OCI-LY7 (cell line): ENCODE measurements around the gene RASL11A. TPM values are rescaled to one million over a fixed set of nuclear protein-coding genes. Genes with fewer than 3 reads are reported as not detected.
A peak's percentile ranks its signal among the peaks of the same experiment; 100 is the strongest.

Source experiments
- BruUV-seq: library from RNA; stranded (reverse); fragments of 400-500 nt; replicated peaks from 2 replicates; lab custom pipeline; 2021; lab: Mats Ljungman, UMichigan
- CTCF ChIA-PET: fragments of 300-600 bp; sonication (Branson Sonifier 250); formaldehyde crosslinking; loops from one replicate; lab custom pipeline; 2022; ENCODE audit warnings: antibody characterized with exemption; ENCODE audit not compliant: unreplicated experiment; lab: Charles Lee
- POLR2A ChIA-PET: fragments of 300-600 bp; sonication (Branson Sonifier 250); formaldehyde crosslinking; loops from one replicate; lab custom pipeline; 2022; ENCODE audit warnings: antibody characterized with exemption; lab: Charles Lee
- DNase-seq: peaks from one replicate; pipeline ENCODE4 v3.0.0-alpha.2; 2015; ENCODE audit warnings: low spot score
- H2AFZ ChIP-seq: fragments of 200-600 bp; sonication (generic), shearing (Covaris generic); 2 replicates; pipeline ENCODE4 v1.6.1; 2014; ENCODE audit warnings: mild to moderate bottlenecking, antibody characterized with exemption, low read length, moderate library complexity
- H3K27ac ChIP-seq: fragments of 200-600 bp; sonication (generic); 2 replicates; pipeline ENCODE4 v1.5.1; 2014; ENCODE audit warnings: mixed run types, low read depth, mild to moderate bottlenecking, moderate library complexity, low read length, inconsistent platforms; ENCODE audit not compliant: poor library complexity, severe bottlenecking
- H3K36me3 ChIP-seq: fragments of 200-600 bp; sonication (generic); 2 replicates; pipeline ENCODE4 v1.6.1; 2014; ENCODE audit warnings: mild to moderate bottlenecking, antibody characterized with exemption, low read length, moderate library complexity, mixed read lengths; ENCODE audit not compliant: insufficient read depth
- H3K4me1 ChIP-seq: fragments of 200-600 bp; sonication (generic); 2 replicates; pipeline ENCODE4 v1.5.1; 2014; ENCODE audit warnings: mild to moderate bottlenecking, low read length; ENCODE audit not compliant: insufficient read depth, poor library complexity, severe bottlenecking
- H3K4me2 ChIP-seq: fragments of 200-600 bp; sonication (generic); 2 replicates; pipeline ENCODE4 v1.6.1; 2014; ENCODE audit warnings: mild to moderate bottlenecking, low read length
- H3K4me3 ChIP-seq: fragments of 200-600 bp; sonication (generic); 2 replicates; pipeline ENCODE4 v1.5.1; 2014; ENCODE audit warnings: mild to moderate bottlenecking, low read depth, low read length; ENCODE audit not compliant: poor library complexity, severe bottlenecking
- H3K79me2 ChIP-seq: fragments of 200-600 bp; sonication (generic); 2 replicates; pipeline ENCODE4 v1.6.1; 2016; ENCODE audit warnings: low read depth, mild to moderate bottlenecking, low read length, moderate library complexity, mixed read lengths; ENCODE audit not compliant: insufficient read depth
- H3K9me2 ChIP-seq: fragments of 200-600 bp; sonication (generic); 2 replicates; pipeline ENCODE4 v1.6.1; 2016; ENCODE audit warnings: mild to moderate bottlenecking, low read length, mixed read lengths; ENCODE audit not compliant: insufficient read depth
- H3K9me3 ChIP-seq: fragments of 200-600 bp; sonication (generic); 2 replicates; pipeline ENCODE4 v1.6.1; 2014; ENCODE audit warnings: mild to moderate bottlenecking, mixed run types, low read length, mixed read lengths
- H4K20me1 ChIP-seq: fragments of 200-600 bp; sonication (generic); 2 replicates; pipeline ENCODE4 v1.6.1; 2014; ENCODE audit warnings: mild to moderate bottlenecking, antibody characterized with exemption, low read length, moderate library complexity, mixed read lengths; ENCODE audit not compliant: insufficient read depth
- CTCF ChIP-seq: fragments of 200-600 bp; sonication (generic); conservative IDR thresholded peaks from 2 replicates; pipeline ENCODE4 v1.5.1; 2014; ENCODE audit warnings: mild to moderate bottlenecking, antibody characterized with exemption, low read length, moderate library complexity, mixed read lengths
- EZH2phosphoT487 ChIP-seq: fragments of 200-600 bp; sonication (generic); IDR thresholded peaks from 2 replicates; pipeline ENCODE4 v1.6.1; 2018; ENCODE audit warnings: low read depth, borderline replicate concordance, mild to moderate bottlenecking, mixed run types, antibody characterized with exemption, low read length, moderate library complexity, mixed read lengths
- intact Hi-C: fragments of 100-400 bp; cut with micrococcal nuclease; formaldehyde crosslinking; loops from one replicate; pipeline ENCODE4 v1.10.0; 2022; ENCODE audit not compliant: unreplicated experiment
- total RNA-seq, 2 experiments: library from RNA; depleted of rRNA in 1 of 2; stranded (reverse); fragments of >200 nt in 1 of 2; shearing (Covaris generic) in 1 of 2; gene quantifications; 2 replicates each; pipeline ENCODE4 v1.2.3, GENCODE V29; 2014 to 2022

Gene RASL11A
- total RNA-seq, 2 experiments from 2014 or later, result 1.3 to 2.4 TPM

DNA sequence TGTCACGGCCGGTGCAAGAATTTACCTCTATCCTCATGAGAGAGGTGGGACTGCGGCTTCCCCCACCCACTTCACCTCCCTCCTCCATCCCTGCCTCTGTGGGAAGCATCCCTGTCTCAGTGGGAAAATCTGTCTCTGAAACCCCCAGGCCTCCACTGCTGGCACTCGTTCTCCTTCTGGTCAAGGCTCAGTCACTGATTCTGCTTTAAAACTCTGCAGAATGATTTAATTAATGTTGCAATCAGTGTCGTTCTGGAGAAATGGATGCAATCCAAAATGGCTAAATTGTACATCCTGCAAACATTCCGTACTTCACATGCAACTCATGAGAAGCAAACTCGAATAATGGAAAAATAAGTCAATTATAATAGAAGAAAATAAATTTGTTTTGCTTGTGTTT, 5.6 kb downstream of the RASL11A start:
- H3K4me3 ChIP-seq, result no peak overlapping the region
- POLR2A ChIA-PET, result interaction anchor here (0.6 kb wide), 1 partner anchor 99 kb away, joined by 3 read pairs; no protein-coding TSS in a partner anchor
- no peaks in the 10 kb centered on the region for H3K79me2 ChIP-seq
- BruUV-seq, result no TSS peak
- no peak overlapping the region for H3K4me2 ChIP-seq
- peaks cover 6% of the 10 kb centered on the region for H3K4me1 ChIP-seq
- 0 out of 2 replicates have a peak, but pooled peaks cover 4% of the 10 kb centered on the region for H4K20me1 ChIP-seq
- no peak overlapping the region for H2AFZ ChIP-seq
- intact Hi-C loops, result no loop called here
- no peaks in the 10 kb centered on the region for H3K36me3 ChIP-seq
- no peaks in the 10 kb centered on the region for H3K9me2 ChIP-seq
- no peak overlapping the region for H3K27ac ChIP-seq
- CTCF ChIA-PET, result no interaction called here
- DNase-seq, result no peak
- TF ChIP-seq EZH2phosphoT487 (no peak), CTCF (no peak)
- H3K9me3 ChIP-seq, result no peaks in the 10 kb centered on the region

DNA sequence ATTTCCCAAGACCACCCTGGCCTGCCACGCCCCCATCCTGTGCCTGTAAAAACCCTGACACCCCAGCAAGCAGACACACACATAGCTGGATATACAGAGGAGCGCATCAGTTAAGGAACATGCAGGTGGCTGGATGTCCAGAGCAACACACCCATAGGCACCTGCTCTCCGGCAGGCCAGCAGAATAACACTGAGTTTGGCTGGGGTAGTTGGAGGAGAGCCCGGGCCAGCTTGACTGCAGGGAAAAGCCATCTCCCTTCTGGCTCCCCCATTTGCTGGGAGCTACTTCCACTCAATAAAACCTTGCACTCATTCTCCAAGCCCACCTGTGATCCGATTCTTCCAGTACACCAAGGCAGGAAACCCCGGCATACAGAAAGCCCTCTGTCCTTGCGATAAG, 8.9 kb downstream of the RASL11A start:
- Histone ChIP-seq H3K36me3 (no peaks in the 10 kb centered on the region), H3K9me3 (no peaks in the 10 kb centered on the region), H3K9me2 (no peaks in the 10 kb centered on the region), H3K79me2 (no peaks in the 10 kb centered on the region), H3K27ac (no peak overlapping the region), H3K4me3 (no peak overlapping the region), H3K4me1 (no peaks in the 10 kb centered on the region), H3K4me2 (no peak overlapping the region), H4K20me1 (no peaks in the 10 kb centered on the region), H2AFZ (no peak overlapping the region)
- ChIA-PET POLR2A (interaction anchor here (1.1 kb wide), 1 partner anchor 20 kb away, joined by 4 read pairs; no protein-coding TSS in a partner anchor), CTCF (no interaction called here)
- TF ChIP-seq CTCF, result no peak
- TF ChIP-seq EZH2phosphoT487, result no peak
- DNase-seq, result no peak
- intact Hi-C loops, result no loop called here
- BruUV-seq, result no TSS peak

- no peaks in the 10 kb centered on the region for H3K9me3 ChIP-seq
- BruUV-seq, result no TSS peak
- CTCF ChIA-PET, result no interaction called here
- no peaks in the 10 kb centered on the region for H4K20me1 ChIP-seq
- no peaks in the 10 kb centered on the region for H3K79me2 ChIP-seq
- no peaks in the 10 kb centered on the region for H3K9me2 ChIP-seq
- no peak for TF ChIP-seq EZH2phosphoT487
- no peak for TF ChIP-seq CTCF
- H3K4me2 ChIP-seq, result no peak overlapping the region
- intact Hi-C loops, result no loop called here
- no peak for DNase-seq
- no peaks in the 10 kb centered on the region for H3K36me3 ChIP-seq
- H3K27ac ChIP-seq, result no peak overlapping the region
- no peak overlapping the region for H3K4me3 ChIP-seq
- POLR2A ChIA-PET, result interaction anchor here (1.1 kb wide), 1 partner anchor 21 kb away, joined by 4 read pairs; no protein-coding TSS in a partner anchor
- peaks cover under 1% of the 10 kb centered on the region for H3K4me1 ChIP-seq
- H2AFZ ChIP-seq, result peak overlapping the region; percentile 48; the same call in 1 of the 2 replicates
These were observed 9.5 kb downstream of the RASL11A start for GRCh38 chr13:27280009-27280656.
